Testis (tissue), 5 donors: ENCODE results near the gene SCYGR8. TPM values are rescaled to one million over a fixed set of nuclear protein-coding genes. Genes with fewer than 3 reads are reported as not detected.

Experiments
- DNase-seq: peaks from one replicate; pipeline ENCODE4 v3.0.0-alpha.2; 2019
- H3K27ac ChIP-seq, 2 donors: fragments of 200-600 bp; sonication (generic); one replicate each; pipeline ENCODE4 v1.5.1; 2019
- H3K27me3 ChIP-seq: fragments of 200-600 bp; sonication (generic); one replicate; pipeline ENCODE4 v1.5.1; 2019
- H3K36me3 ChIP-seq: fragments of 200-600 bp; sonication (generic); one replicate; pipeline ENCODE4 v1.5.1; 2017; ENCODE audit warnings: low read depth; ENCODE audit errors: missing control alignments
- H3K4me1 ChIP-seq: fragments of 200-600 bp; sonication (generic); one replicate; pipeline ENCODE4 v1.5.1; 2019
- H3K4me3 ChIP-seq, 2 donors: fragments of 200-600 bp; sonication (generic); one replicate each; pipeline ENCODE4 v1.5.1; 2017 to 2019
- H3K9me3 ChIP-seq: fragments of 200-600 bp; sonication (generic); one replicate; pipeline ENCODE4 v1.5.1; 2017
- POLR2A ChIP-seq: fragments of 450-650 bp; IDR thresholded peaks from one replicate; pipeline ENCODE4 v1.6.1; 2017; ENCODE audit warnings: antibody characterized with exemption, mild to moderate bottlenecking, moderate library complexity
- WGBS, 2 donors: methylation state at CpG; one replicate each; pipeline ENCODE4 v1.1.5; 2018; 5-methylcytosine and 5-hydroxymethylcytosine counted together
- intact Hi-C: fragments of 100-400 bp; cut with DNase I; formaldehyde crosslinking; loops from one replicate; pipeline ENCODE4 v1.15.1; 2023; ENCODE audit warnings: low total_unique reads
- long read RNA-seq, 2 donors: transcript quantifications; one replicate each; lab custom pipeline, GENCODE V29; 2026
- polyA plus RNA-seq: library from polyadenylated mRNA; stranded (reverse); fragments of 350-450 nt; fragmentation: Illumina TruSeq; extraction: RNeasy Lipid Tissue Mini Kit (QIAGEN cat#74804); gene quantifications from one replicate; pipeline ENCODE4 v1.2.3, GENCODE V29; 2014; ENCODE audit warnings: low read depth, low replicate concordance; ENCODE audit not compliant: insufficient read depth
- total RNA-seq, 2 donors: library from RNA; depleted of rRNA; stranded (reverse); fragments of >200 nt; gene quantifications; one replicate each; pipeline ENCODE4 v1.2.3, GENCODE V29; 2016
- TF ChIP-seq, protein P1 (sequence below), 3 experiments: fragments of 450-650 bp in 2 of 3; fragments of 200-600 bp in 1 of 3; sonication (generic) in 1 of 3; IDR thresholded peaks; one replicate each; pipeline ENCODE4 v1.5.1; 2016 to 2019; ENCODE audit warnings: antibody characterized with exemption in 3 of 3, mild to moderate bottlenecking in 2 of 3, moderate library complexity in 1 of 3

The SCYGR8 gene, protein sequence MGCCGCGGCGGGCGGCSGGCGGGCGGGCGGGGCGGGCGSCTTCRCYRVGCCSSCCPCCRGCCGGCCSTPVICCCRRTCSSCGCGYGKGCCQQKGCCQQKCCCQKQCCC
- not detected for total RNA-seq
- polyA plus RNA-seq: not detected
- long read RNA-seq, donor 1: 0 reads
- long read RNA-seq, donor 2: 0 reads

DNA sequence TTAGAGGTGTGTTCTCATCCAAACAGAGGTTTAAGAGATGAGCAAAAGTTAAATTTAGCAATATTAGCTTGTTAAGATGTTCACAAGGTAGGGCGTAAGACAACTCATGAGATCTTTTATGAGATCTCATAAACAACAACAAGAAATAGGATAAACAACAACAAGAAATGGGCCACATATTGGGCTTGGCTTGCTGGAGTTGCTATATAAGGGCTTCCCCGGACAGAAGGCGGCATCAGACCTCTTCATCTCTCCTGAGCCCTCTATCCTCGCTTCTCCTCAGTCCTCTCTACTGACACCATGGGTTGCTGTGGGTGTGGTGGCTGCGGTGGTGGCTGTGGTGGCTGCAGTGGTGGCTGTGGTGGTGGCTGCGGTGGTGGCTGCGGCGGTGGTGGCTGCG is at the start of gene SCYGR8:
TSS of gene SCYGR8 (plus strand) at position 301 of the 400 bp plus-strand sequence. CDS start at position 301, 0 bp downstream.
- 94 to 96% methylated on average over 3 to 5 of the region's 9 CpGs for WGBS, 2 donors
- no peak for TF ChIP-seq POLR2A
- TF ChIP-seq, protein P1, sequence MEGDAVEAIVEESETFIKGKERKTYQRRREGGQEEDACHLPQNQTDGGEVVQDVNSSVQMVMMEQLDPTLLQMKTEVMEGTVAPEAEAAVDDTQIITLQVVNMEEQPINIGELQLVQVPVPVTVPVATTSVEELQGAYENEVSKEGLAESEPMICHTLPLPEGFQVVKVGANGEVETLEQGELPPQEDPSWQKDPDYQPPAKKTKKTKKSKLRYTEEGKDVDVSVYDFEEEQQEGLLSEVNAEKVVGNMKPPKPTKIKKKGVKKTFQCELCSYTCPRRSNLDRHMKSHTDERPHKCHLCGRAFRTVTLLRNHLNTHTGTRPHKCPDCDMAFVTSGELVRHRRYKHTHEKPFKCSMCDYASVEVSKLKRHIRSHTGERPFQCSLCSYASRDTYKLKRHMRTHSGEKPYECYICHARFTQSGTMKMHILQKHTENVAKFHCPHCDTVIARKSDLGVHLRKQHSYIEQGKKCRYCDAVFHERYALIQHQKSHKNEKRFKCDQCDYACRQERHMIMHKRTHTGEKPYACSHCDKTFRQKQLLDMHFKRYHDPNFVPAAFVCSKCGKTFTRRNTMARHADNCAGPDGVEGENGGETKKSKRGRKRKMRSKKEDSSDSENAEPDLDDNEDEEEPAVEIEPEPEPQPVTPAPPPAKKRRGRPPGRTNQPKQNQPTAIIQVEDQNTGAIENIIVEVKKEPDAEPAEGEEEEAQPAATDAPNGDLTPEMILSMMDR (IDR thresholded peaks at IDR 0.05): no peak

DNA sequence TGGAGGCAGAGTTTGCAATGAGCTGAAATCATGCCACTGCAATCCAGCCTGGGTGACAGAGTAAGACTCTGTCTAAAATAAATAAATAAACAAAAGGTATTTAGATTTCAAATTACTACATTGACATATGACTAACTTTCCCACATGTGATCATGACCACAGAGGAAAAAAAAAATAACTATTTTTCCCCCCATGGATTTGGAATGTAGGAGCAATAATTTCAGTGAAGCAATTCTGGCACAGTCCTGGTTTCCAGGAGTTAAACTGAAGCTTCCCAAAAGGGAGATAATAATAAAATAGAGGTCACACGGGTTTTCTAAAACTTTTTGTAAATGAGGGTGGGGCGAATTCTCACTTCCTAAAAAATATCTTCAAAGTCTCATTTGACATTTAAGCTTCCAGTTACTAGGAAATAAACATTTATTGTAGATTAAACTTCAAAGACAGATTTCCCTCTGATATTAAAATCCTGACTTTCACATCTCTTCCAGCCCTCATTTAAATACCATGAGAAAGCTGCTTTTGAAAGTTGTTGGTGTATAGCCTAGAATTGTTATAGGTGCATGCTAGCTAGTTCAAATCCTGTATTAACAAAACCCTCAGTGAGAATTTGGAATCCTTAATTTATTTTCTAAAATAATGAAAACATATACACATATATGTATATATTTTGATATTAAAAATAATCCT is 48.6 kb upstream of the SCYGR8 start:
- 39 to 51% methylated on average over 2 of the region's 2 CpGs for WGBS, 2 donors

More for the DNA sequence above, at the start of gene SCYGR8:
- DNase-seq: no peak
- intact Hi-C loops: no loop called here
- no peaks in the 10 kb centered on the region for H3K9me3 ChIP-seq
- no peaks in the 10 kb centered on the region for H3K36me3 ChIP-seq
- H3K4me1 ChIP-seq: no peaks in the 10 kb centered on the region
- H3K27me3 ChIP-seq: no peaks in the 10 kb centered on the region
- H3K27ac ChIP-seq: no peak within 1 kb of the TSS
- H3K4me3 ChIP-seq: no peak within 1 kb of the TSS

DNA sequence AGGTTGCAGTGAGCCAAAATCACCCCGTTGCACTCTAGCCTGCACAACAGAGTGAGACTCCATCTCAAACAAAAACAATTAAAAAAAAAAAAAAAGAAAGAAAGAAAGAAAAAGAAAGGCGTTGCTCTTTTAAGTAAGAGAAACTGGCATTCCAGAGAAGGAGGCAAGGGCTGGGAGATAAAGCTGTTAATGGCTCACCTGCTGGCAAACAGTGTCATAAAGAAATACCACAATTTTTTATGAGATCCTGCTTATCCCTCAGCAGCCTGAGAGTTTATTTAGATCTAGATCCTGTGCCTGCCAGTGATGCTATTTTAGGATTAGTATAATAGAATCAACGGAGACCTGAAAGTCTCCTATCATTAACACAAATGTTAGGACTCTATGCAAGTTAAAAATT is 44.1 kb upstream of the SCYGR8 start:
- DNase-seq: no peak
- Histone ChIP-seq H3K27ac (no peak overlapping the region), H3K4me1 (no peaks in the 10 kb centered on the region), H3K9me3 (no peaks in the 10 kb centered on the region), H3K4me3 (no peak overlapping the region), H3K27me3 (no peaks in the 10 kb centered on the region), H3K36me3 (no peaks in the 10 kb centered on the region)
- intact Hi-C loops: no loop called here
- TF ChIP-seq, protein P1 (IDR thresholded peaks at IDR 0.05): no peak
- no peak for TF ChIP-seq POLR2A
- WGBS, 2 donors: 85 to 87% methylated on average over 3 of the region's 3 CpGs

More for the DNA sequence above, 48.6 kb upstream of the SCYGR8 start:
- H3K36me3 ChIP-seq: no peaks in the 10 kb centered on the region
- H3K27ac ChIP-seq: no peak overlapping the region
- no peaks in the 10 kb centered on the region for H3K4me1 ChIP-seq
- no peaks in the 10 kb centered on the region for H3K27me3 ChIP-seq
- no peaks in the 10 kb centered on the region for H3K9me3 ChIP-seq
- TF ChIP-seq, protein P1 (IDR thresholded peaks at IDR 0.05): no peak
- no peak for TF ChIP-seq POLR2A
- intact Hi-C loops: no loop called here
- no peak overlapping the region for H3K4me3 ChIP-seq
- no peak for DNase-seq

DNA sequence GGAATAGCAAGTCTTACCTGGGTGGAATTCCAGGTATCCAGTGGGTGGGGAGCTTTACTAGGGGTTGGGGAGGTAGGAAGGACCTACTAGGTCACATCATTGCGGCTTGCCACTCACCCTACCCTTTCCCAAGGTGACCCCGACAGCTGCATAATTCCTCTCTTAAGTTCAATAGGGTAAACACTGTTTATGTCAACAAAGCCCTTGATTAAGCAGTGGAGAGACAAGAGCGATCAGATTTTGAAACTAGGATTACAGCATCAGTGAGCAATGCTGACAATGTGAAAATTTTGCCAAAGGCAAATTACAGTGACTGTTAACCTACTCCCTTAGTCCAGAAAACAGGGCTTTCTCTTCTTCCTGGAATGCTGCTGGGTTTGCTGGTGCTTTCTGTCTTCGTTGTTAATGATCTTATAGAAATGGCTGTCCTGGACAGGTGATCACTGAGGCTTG is 42.4 kb upstream of the SCYGR8 start:
- H3K27ac ChIP-seq: no peak overlapping the region
- H3K27me3 ChIP-seq: no peaks in the 10 kb centered on the region
- no peak for TF ChIP-seq POLR2A
- TF ChIP-seq, protein P1 (IDR thresholded peaks at IDR 0.05): no peak
- DNase-seq: no peak
- intact Hi-C loops: no loop called here
- WGBS, 2 donors: 81 to 82% methylated on average over 4 of the region's 4 CpGs
- no peaks in the 10 kb centered on the region for H3K36me3 ChIP-seq
- H3K9me3 ChIP-seq: no peaks in the 10 kb centered on the region
- no peaks in the 10 kb centered on the region for H3K4me1 ChIP-seq
- H3K4me3 ChIP-seq: no peak overlapping the region
